Neuronal stem cell (in vitro differentiated cells): ENCODE data around the gene STAG1.
"Not testable (repeated sequence)": the region's sequence is repeated elsewhere in the genome, so short reads cannot be mapped to it uniquely, and the experiment has no call there.

Experiments used
- DNase-seq: peaks from one replicate; pipeline ENCODE4 v3.0.0-alpha.2; 2013; ENCODE audit warnings: low spot score
- H2AFZ ChIP-seq: one replicate; pipeline ENCODE4 v1.6.1; 2013; ENCODE audit warnings: mild to moderate bottlenecking, low read length, inconsistent platforms
- H2AK5ac ChIP-seq: 2 replicates; pipeline ENCODE4 v1.6.1; 2013; ENCODE audit warnings: low read depth, mild to moderate bottlenecking, inconsistent platforms, low read length, moderate library complexity, mixed read lengths
- H2BK120ac ChIP-seq: 2 replicates; pipeline ENCODE4 v1.6.1; 2013; ENCODE audit warnings: low read depth, mild to moderate bottlenecking, inconsistent platforms, low read length, moderate library complexity, mixed read lengths
- H2BK12ac ChIP-seq: one replicate; pipeline ENCODE4 v1.6.1; 2013; ENCODE audit warnings: low read length, inconsistent platforms
- H2BK15ac ChIP-seq: 2 replicates; pipeline ENCODE4 v1.6.1; 2013; ENCODE audit warnings: mild to moderate bottlenecking, low read length, inconsistent platforms, mixed read lengths
- H2BK5ac ChIP-seq: one replicate; pipeline ENCODE4 v1.6.1; 2013; ENCODE audit warnings: inconsistent platforms, mild to moderate bottlenecking, low read length, moderate library complexity
- H3K14ac ChIP-seq: one replicate; pipeline ENCODE4 v1.6.1; 2013; ENCODE audit warnings: low read length, inconsistent platforms
- H3K18ac ChIP-seq: 2 replicates; pipeline ENCODE4 v1.6.1; 2013; ENCODE audit warnings: low read length, inconsistent platforms
- H3K23ac ChIP-seq: 2 replicates; pipeline ENCODE4 v1.6.1; 2013; ENCODE audit warnings: low read depth, mild to moderate bottlenecking, mixed read lengths, low read length, inconsistent platforms; ENCODE audit not compliant: poor library complexity
- H3K27ac ChIP-seq: replicated peaks from 3 replicates; pipeline ENCODE4 v1.5.1; 2013; ENCODE audit warnings: low read length, inconsistent platforms
- H3K27me3 ChIP-seq, 3 experiments: 2 replicates each; pipeline ENCODE4 v1.6.1; 2013; ENCODE audit warnings: low read length in 3 of 3, mild to moderate bottlenecking in 2 of 3, inconsistent platforms in 1 of 3, low read depth in 1 of 3, mixed read lengths in 1 of 3, moderate library complexity in 1 of 3; ENCODE audit not compliant: control insufficient read depth in 3 of 3, insufficient read depth in 3 of 3
- H3K36me3 ChIP-seq, 2 donors: replicated peaks in 1 of 2; 2 replicates each; pipeline ENCODE4 v1.6.1; 2013; ENCODE audit warnings: low read length in 2 of 2; ENCODE audit not compliant: control insufficient read depth in 2 of 2, insufficient read depth in 2 of 2
- H3K4ac ChIP-seq: 2 replicates; pipeline ENCODE4 v1.6.1; 2013; ENCODE audit warnings: inconsistent platforms, mild to moderate bottlenecking, low read length, moderate library complexity
- H3K4me1 ChIP-seq, 2 donors: 1 replicate in 1 of 2; 2 replicates in 1 of 2; pipeline ENCODE4 v1.6.1; 2013; ENCODE audit warnings: low read length in 2 of 2, low read depth in 1 of 2; ENCODE audit not compliant: control insufficient read depth in 2 of 2, insufficient read depth in 1 of 2
- H3K4me2 ChIP-seq: one replicate; pipeline ENCODE4 v1.6.1; 2013; ENCODE audit warnings: mild to moderate bottlenecking, low read length, inconsistent platforms; ENCODE audit not compliant: insufficient read depth, poor library complexity, severe bottlenecking
- H3K4me3 ChIP-seq, 2 donors: 2 replicates each; pipeline ENCODE4 v1.5.1; 2013; ENCODE audit warnings: low read length in 2 of 2, mild to moderate bottlenecking in 2 of 2, inconsistent platforms in 1 of 2, moderate library complexity in 1 of 2
- H3K79me1 ChIP-seq: one replicate; pipeline ENCODE4 v1.6.1; 2013; ENCODE audit warnings: low read depth, mild to moderate bottlenecking, inconsistent platforms, low read length, moderate library complexity
- H3K9ac ChIP-seq: one replicate; pipeline ENCODE4 v1.6.1; 2013; ENCODE audit warnings: mild to moderate bottlenecking, low read depth, low read length, inconsistent platforms; ENCODE audit not compliant: poor library complexity
- H3K9me3 ChIP-seq, 2 donors: replicated peaks in 1 of 2; 2 replicates each; pipeline versions ENCODE3 to v1.6.1; 2013; ENCODE audit warnings: low read length in 2 of 2, mild to moderate bottlenecking in 2 of 2, inconsistent platforms in 1 of 2, low read depth in 1 of 2, mixed read lengths in 1 of 2, moderate library complexity in 1 of 2; ENCODE audit not compliant: control insufficient read depth in 2 of 2, insufficient read depth in 1 of 2
- H4K8ac ChIP-seq: one replicate; pipeline ENCODE4 v1.6.1; 2013; ENCODE audit warnings: low read depth, mild to moderate bottlenecking, inconsistent platforms, low read length, moderate library complexity
- H4K91ac ChIP-seq: one replicate; pipeline ENCODE4 v1.6.1; 2013; ENCODE audit warnings: low read length, low read depth, mild to moderate bottlenecking, inconsistent platforms; ENCODE audit not compliant: poor library complexity
- WGBS, 2 donors: extraction: QIAGEN DNeasy Blood & Tissue Kit; methylation state at CpG; one replicate each; pipeline ENCODE4 v1.1.7; 2013; ENCODE audit warnings: missing lambda C conversion rate in 2 of 2, mixed read lengths in 1 of 2; ENCODE audit not compliant: insufficient read length in 2 of 2, insufficient replicate concordance in 1 of 2; ENCODE audit errors: extremely low coverage in 2 of 2; 5-methylcytosine and 5-hydroxymethylcytosine counted together

The STAG1 gene

DNA sequence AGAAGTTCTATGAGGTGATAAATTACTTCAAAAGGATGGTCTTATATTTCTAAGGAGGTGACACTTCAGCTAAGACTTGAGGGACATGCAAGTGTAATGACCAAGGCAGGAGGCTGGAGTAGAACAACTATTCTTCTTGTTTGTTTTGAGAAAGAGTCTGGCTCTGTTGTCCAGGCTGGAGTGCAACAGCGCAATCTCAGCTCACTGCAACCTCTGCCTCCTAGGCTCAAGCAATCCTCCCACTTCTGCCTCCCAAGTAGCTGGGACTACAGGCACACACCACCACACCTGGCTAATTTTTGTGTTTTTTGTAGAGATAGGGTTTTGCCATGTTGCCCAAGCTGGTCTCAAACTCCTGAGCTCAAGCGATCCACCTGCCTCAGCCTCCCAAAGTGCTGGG is 108.8 kb downstream of the STAG1 start:
- H2AK5ac ChIP-seq, H2BK5ac ChIP-seq, H3K4me1 ChIP-seq, H2BK120ac ChIP-seq, H3K79me1 ChIP-seq, H3K4me2 ChIP-seq, H3K36me3 ChIP-seq, H3K27me3 ChIP-seq, H2AFZ ChIP-seq, DNase-seq, H4K8ac ChIP-seq, H3K9ac ChIP-seq, H3K27ac ChIP-seq, H2BK12ac ChIP-seq, H3K18ac ChIP-seq, H3K9me3 ChIP-seq, H3K23ac ChIP-seq, H2BK15ac ChIP-seq, H3K14ac ChIP-seq, H3K4ac ChIP-seq, H4K91ac ChIP-seq, H3K4me3 ChIP-seq: not testable (repeated sequence)
- WGBS, 2 donors: no CpG with 5 or more reads among the region's 2 CpGs

DNA sequence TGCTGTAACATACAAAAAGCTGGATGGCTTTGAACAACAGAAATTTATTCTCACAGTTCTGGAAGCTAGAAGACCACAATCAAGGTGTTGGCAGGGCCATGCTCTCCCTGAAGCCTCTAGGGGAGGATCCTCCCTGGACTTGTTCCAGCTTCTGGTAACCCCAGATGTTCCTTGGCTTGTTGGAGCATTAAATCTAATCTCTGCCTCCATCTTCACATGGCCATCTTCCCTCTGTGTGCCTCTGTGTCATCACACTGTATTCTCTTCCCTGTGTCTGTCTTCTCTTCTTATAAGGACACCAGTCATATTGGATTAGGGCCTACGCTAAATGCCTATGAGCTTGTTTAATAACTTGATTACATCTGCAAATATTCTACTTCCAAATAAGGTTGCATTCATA is 109.5 kb downstream of the STAG1 start:
- H3K14ac ChIP-seq: no peak overlapping the region
- no peak overlapping the region for H2BK15ac ChIP-seq
- no peak overlapping the region for H3K4ac ChIP-seq
- H3K23ac ChIP-seq: no peak overlapping the region
- no peaks in the 10 kb centered on the region for H3K9me3 ChIP-seq
- H4K8ac ChIP-seq: no peak overlapping the region
- DNase-seq: no peak
- no CpG with 5 or more reads among the region's 1 CpG for WGBS, 2 donors
- no peak overlapping the region for H2BK12ac ChIP-seq
- no peak overlapping the region for H3K27ac ChIP-seq
- no peak overlapping the region for H2BK5ac ChIP-seq
- no peak overlapping the region for H3K9ac ChIP-seq
- H2AFZ ChIP-seq: no peak overlapping the region
- no peak overlapping the region for H2BK120ac ChIP-seq
- no peaks in the 10 kb centered on the region for H3K4me1 ChIP-seq
- no peaks in the 10 kb centered on the region for H3K27me3 ChIP-seq
- no peak overlapping the region for H3K4me3 ChIP-seq
- peaks cover 3% of the 10 kb centered on the region for H3K79me1 ChIP-seq
- H2AK5ac ChIP-seq: no peak overlapping the region
- H3K4me2 ChIP-seq: no peak overlapping the region
- H4K91ac ChIP-seq: no peak overlapping the region
- H3K18ac ChIP-seq: no peak overlapping the region
- H3K36me3 ChIP-seq: no peaks in the 10 kb centered on the region

- no peak overlapping the region for H3K18ac ChIP-seq
- no peak for DNase-seq
- WGBS, 2 donors: no CpG with 5 or more reads among the region's 1 CpG
- H4K8ac ChIP-seq: no peak overlapping the region
- no peak overlapping the region for H3K9ac ChIP-seq
- no peak overlapping the region for H2AK5ac ChIP-seq
- peaks cover 3% of the 10 kb centered on the region for H3K79me1 ChIP-seq
- no peak overlapping the region for H3K27ac ChIP-seq
- H3K23ac ChIP-seq: no peak overlapping the region
- H3K4me2 ChIP-seq: no peak overlapping the region
- no peak overlapping the region for H2AFZ ChIP-seq
- no peak overlapping the region for H2BK120ac ChIP-seq
- H3K4me3 ChIP-seq: no peak overlapping the region
- H2BK15ac ChIP-seq: no peak overlapping the region
- no peak overlapping the region for H3K4ac ChIP-seq
- no peak overlapping the region for H2BK12ac ChIP-seq
- H3K36me3 ChIP-seq: no peaks in the 10 kb centered on the region
- H3K4me1 ChIP-seq: no peaks in the 10 kb centered on the region
- no peak overlapping the region for H4K91ac ChIP-seq
- no peak overlapping the region for H3K14ac ChIP-seq
- H3K27me3 ChIP-seq: no peaks in the 10 kb centered on the region
- no peak overlapping the region for H2BK5ac ChIP-seq
- H3K9me3 ChIP-seq: no peaks in the 10 kb centered on the region
Measured at GRCh38 chr3:136639069-136639468, 113.1 kb downstream of the STAG1 start.

DNA sequence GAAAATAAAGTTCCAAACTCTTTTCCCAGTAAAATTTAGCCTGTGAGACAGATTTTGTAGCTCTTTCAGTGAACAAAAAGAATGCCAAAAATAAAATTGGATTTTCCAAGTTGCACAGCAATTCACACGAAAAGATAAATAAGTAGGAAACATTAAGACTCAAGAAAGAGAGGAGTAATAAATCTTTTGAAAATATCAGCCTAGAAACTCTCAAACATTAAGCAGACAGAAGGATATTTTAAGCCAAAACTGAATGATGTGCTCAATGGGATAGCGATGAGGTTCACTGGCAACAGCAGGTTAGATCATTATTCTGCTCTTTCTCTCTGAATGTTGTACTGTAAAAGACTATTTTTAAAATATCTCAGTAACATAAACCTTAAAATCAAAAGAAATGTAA is 115.0 kb downstream of the STAG1 start:
- no peaks in the 10 kb centered on the region for H3K27me3 ChIP-seq
- H3K9ac ChIP-seq: no peak overlapping the region
- no peak overlapping the region for H2BK120ac ChIP-seq
- no peaks in the 10 kb centered on the region for H3K9me3 ChIP-seq
- H3K14ac ChIP-seq: no peak overlapping the region
- H4K91ac ChIP-seq: no peak overlapping the region
- H3K36me3 ChIP-seq: no peaks in the 10 kb centered on the region
- H3K27ac ChIP-seq: no peak overlapping the region
- H3K4ac ChIP-seq: no peak overlapping the region
- no peak for DNase-seq
- H4K8ac ChIP-seq: no peak overlapping the region
- no peak overlapping the region for H2BK5ac ChIP-seq
- peaks cover 0 to 2% of the 10 kb centered on the region in 2 donors for H3K4me1 ChIP-seq
- H3K18ac ChIP-seq: no peak overlapping the region
- H2AFZ ChIP-seq: no peak overlapping the region
- H2BK15ac ChIP-seq: no peak overlapping the region
- no peak overlapping the region for H2BK12ac ChIP-seq
- peaks cover 1% of the 10 kb centered on the region for H3K79me1 ChIP-seq
- no peak overlapping the region for H3K4me3 ChIP-seq
- WGBS, 2 donors: no CpG with 5 or more reads among the region's 2 CpGs
- H3K23ac ChIP-seq: no peak overlapping the region
- no peak overlapping the region for H3K4me2 ChIP-seq
- no peak overlapping the region for H2AK5ac ChIP-seq
